Gastrocnemius medialis (tissue), 4 donors: ENCODE results near the gene MPPED1. TPM values are rescaled to one million over a fixed set of nuclear protein-coding genes. Genes with fewer than 3 reads are reported as not detected.

Experiments
- ATAC-seq, 2 donors: fragments of 150-250 bp; one replicate each; pipeline ENCODE4 v1.9.1; 2016
- DNase-seq, 2 donors: peaks; one replicate each; pipeline ENCODE4 v3.0.0-alpha.2; 2019
- H3K27ac ChIP-seq, 4 donors: fragments of 200-600 bp; sonication (generic); 1 replicate in 1 of 4; 2 replicates in 3 of 4; pipeline ENCODE4 v1.5.1; 2016 to 2018; ENCODE audit warnings: mild to moderate bottlenecking in 2 of 4, moderate library complexity in 1 of 4
- H3K27me3 ChIP-seq, 3 donors: fragments of 200-600 bp; sonication (generic) in 2 of 3; 1 replicate in 1 of 3; 2 replicates in 2 of 3; pipeline versions ENCODE4 v1.5.1 to v1.6.0; 2016 to 2019; ENCODE audit warnings: mild to moderate bottlenecking in 1 of 3, moderate library complexity in 1 of 3
- H3K36me3 ChIP-seq, 2 donors: fragments of 200-600 bp; sonication (generic) in 1 of 2; one replicate each; pipeline ENCODE4 v1.5.1; 2017 to 2018
- H3K4me1 ChIP-seq, 2 donors: fragments of 200-600 bp; sonication (generic) in 1 of 2; one replicate each; pipeline ENCODE4 v1.5.1; 2016 to 2017; ENCODE audit warnings: mild to moderate bottlenecking in 2 of 2
- H3K4me3 ChIP-seq, 4 donors: fragments of 200-600 bp; sonication (generic) in 3 of 4; 1 replicate in 1 of 4; 2 replicates in 3 of 4; pipeline ENCODE4 v1.5.1; 2016 to 2019; ENCODE audit warnings: mild to moderate bottlenecking in 2 of 4
- H3K9me3 ChIP-seq, 3 donors: fragments of 200-600 bp; sonication (generic) in 2 of 3; 1 replicate in 1 of 3; 2 replicates in 2 of 3; pipeline ENCODE4 v1.5.1; 2016 to 2019
- POLR2A ChIP-seq, 2 donors: fragments of 450-650 bp; IDR thresholded peaks; one replicate each; pipeline ENCODE4 v1.6.1; 2017; ENCODE audit warnings: antibody characterized with exemption in 2 of 2, mild to moderate bottlenecking in 2 of 2, moderate library complexity in 2 of 2
- in situ Hi-C, 4 donors: fragments of 200-750 bp; cut with MboI; loops; one replicate each; pipeline versions ENCODE4 v1.15.0 to v1.8.0; 2017; ENCODE audit warnings: low sequenced_read_pairs in 4 of 4
- intact Hi-C: fragments of 100-400 bp; cut with DNase I; formaldehyde crosslinking; loops from one replicate; pipeline ENCODE4 v1.15.1; 2023; ENCODE audit warnings: low total_unique reads
- total RNA-seq, 4 donors: library from RNA; depleted of rRNA; stranded (reverse); fragments of >200 nt; gene quantifications; one replicate each; pipeline versions ENCODE4 v1.1.0 to v1.2.3, GENCODE V29; 2016
- TF ChIP-seq, protein P1 (sequence below), 5 experiments: fragments of 450-650 bp in 3 of 5; fragments of 200-600 bp in 2 of 5; sonication (generic) in 2 of 5; IDR thresholded peaks in 4 of 5; conservative IDR thresholded peaks in 1 of 5; 1 replicate in 4 of 5; 2 replicates in 1 of 5; pipeline ENCODE4 v1.5.1; 2016 to 2019; ENCODE audit warnings: antibody characterized with exemption in 5 of 5, mild to moderate bottlenecking in 3 of 5, moderate library complexity in 3 of 5

MPPED1 gene
- total RNA-seq, 4 donors from 2014 or later = not detected

DNA sequence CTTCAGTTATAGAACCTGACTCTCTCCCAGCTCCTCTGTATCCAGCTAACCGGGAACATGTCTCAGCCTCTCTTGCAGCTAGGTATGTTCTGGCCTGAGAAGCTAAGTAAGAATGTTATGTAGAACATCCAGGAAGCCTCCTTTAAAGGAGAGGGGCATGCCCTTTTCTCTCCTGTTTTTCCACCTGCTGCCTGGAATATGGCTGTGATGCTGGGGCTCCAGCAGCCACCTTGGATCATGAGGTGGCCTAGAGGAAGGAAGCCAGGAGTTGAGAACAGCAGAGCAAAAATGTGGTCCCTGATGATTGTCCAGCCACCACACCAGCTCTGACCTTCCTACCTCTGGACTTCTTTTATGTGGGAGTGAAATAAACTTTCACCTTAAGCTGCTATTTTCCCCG, 117.6 kb downstream of the MPPED1 start:
- peaks cover 0 to 3% (median 2%) of the 10 kb centered on the region in 3 donors for H3K27me3 ChIP-seq
- intact Hi-C loops = no loop called here
- no peaks in the 10 kb centered on the region for H3K36me3 ChIP-seq
- no peak overlapping the region for H3K4me3 ChIP-seq
- no peaks in the 10 kb centered on the region for H3K4me1 ChIP-seq
- TF ChIP-seq POLR2A (IDR thresholded peaks at IDR 0.05) = no peak
- TF ChIP-seq, protein P1, sequence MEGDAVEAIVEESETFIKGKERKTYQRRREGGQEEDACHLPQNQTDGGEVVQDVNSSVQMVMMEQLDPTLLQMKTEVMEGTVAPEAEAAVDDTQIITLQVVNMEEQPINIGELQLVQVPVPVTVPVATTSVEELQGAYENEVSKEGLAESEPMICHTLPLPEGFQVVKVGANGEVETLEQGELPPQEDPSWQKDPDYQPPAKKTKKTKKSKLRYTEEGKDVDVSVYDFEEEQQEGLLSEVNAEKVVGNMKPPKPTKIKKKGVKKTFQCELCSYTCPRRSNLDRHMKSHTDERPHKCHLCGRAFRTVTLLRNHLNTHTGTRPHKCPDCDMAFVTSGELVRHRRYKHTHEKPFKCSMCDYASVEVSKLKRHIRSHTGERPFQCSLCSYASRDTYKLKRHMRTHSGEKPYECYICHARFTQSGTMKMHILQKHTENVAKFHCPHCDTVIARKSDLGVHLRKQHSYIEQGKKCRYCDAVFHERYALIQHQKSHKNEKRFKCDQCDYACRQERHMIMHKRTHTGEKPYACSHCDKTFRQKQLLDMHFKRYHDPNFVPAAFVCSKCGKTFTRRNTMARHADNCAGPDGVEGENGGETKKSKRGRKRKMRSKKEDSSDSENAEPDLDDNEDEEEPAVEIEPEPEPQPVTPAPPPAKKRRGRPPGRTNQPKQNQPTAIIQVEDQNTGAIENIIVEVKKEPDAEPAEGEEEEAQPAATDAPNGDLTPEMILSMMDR (IDR thresholded peaks at IDR 0.05 in 4 of 5, conservative IDR thresholded peaks at IDR 0.05 in 1 of 5) = no peak
- no peak overlapping the region for H3K27ac ChIP-seq
- no peak for DNase-seq
- H3K9me3 ChIP-seq = no peaks in the 10 kb centered on the region
- ATAC-seq = no peak
- in situ Hi-C loops = no loop called here

DNA sequence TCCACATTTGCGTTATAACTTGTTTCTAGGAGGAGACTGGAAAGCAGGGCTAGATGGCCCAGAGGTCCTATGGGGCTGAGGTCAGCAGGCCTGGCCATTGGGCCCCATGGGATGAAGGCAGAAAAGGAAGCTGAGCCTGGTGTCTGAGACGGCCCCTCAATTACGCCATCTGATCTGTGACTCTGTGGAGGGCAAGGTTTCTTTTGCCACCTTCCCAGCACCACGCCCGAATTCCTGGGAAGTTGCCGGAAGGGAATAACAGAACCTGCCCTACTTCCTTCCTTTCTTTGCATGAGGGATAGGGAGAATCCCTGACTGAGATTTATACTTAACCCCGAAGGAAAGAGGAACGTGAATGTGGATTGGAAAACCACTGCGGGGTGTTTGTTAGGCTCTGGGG, 118.1 kb downstream of the MPPED1 start:
- ATAC-seq = no peak
- H3K9me3 ChIP-seq = no peaks in the 10 kb centered on the region
- intact Hi-C loops (no loop called here), in situ Hi-C loops (no loop called here)
- H3K4me1 ChIP-seq = no peaks in the 10 kb centered on the region
- no peak for DNase-seq
- no peaks in the 10 kb centered on the region for H3K36me3 ChIP-seq
- H3K4me3 ChIP-seq = no peak overlapping the region
- H3K27ac ChIP-seq = no peak overlapping the region
- peaks cover 0 to 3% (median 2%) of the 10 kb centered on the region in 3 donors for H3K27me3 ChIP-seq
- TF ChIP-seq, protein P1 (IDR thresholded peaks at IDR 0.05 in 4 of 5, conservative IDR thresholded peaks at IDR 0.05 in 1 of 5) = no peak
- TF ChIP-seq POLR2A (IDR thresholded peaks at IDR 0.05) = no peak

DNA sequence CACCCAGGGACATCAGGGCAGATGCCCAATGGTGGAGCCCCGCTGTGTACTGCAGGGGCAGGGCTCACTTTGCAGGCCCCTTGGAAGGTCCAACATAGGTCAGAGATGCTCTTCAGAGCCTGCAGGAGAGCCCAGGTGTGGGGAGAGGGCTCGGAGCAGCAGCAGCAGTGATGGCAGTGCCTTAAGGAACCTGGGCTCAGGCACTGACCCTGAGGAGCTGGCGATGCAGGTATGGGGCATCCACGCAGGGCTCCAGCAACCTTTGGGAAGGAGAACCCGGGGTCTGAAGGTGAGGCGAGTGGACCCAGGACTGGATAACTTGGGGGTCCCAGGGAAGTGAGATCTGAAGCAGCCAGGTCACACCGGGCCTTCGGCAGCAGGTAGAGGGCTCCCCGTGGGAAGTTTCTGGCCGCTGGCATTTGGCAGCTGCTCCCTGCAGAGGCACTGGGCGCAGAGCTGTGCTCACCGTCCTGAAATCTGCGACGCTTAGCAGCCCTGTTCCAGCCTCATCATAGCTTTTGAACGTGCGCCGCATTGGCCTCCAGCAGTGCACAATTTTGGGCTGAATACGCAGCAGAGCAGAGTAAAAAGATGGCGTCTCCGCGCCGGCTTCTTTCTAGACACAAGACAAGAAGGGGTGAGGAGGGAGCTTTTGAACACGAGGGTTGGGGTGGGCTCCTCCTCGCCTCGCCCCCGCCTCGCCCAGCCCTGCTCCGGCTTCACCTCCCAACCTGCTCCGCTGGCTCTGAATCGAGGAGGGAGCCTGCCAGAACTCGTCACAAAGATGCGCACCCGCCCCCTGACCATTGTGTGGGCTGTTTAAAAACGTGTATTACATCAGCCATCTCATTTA, 118.8 kb downstream of the MPPED1 start:
- intact Hi-C loops (no loop called here), in situ Hi-C loops (no loop called here)
- Histone ChIP-seq H3K4me3 (no peak overlapping the region), H3K9me3 (no peaks in the 10 kb centered on the region), H3K27me3 (peaks cover 0 to 3% (median 2%) of the 10 kb centered on the region in 3 donors), H3K36me3 (no peaks in the 10 kb centered on the region), H3K4me1 (no peaks in the 10 kb centered on the region), H3K27ac (no peak overlapping the region)
- DNase-seq (no peak), ATAC-seq (no peak)
- TF ChIP-seq, protein P1 (IDR thresholded peaks at IDR 0.05 in 4 of 5, conservative IDR thresholded peaks at IDR 0.05 in 1 of 5) = no peak
- TF ChIP-seq POLR2A (IDR thresholded peaks at IDR 0.05) = no peak

DNA sequence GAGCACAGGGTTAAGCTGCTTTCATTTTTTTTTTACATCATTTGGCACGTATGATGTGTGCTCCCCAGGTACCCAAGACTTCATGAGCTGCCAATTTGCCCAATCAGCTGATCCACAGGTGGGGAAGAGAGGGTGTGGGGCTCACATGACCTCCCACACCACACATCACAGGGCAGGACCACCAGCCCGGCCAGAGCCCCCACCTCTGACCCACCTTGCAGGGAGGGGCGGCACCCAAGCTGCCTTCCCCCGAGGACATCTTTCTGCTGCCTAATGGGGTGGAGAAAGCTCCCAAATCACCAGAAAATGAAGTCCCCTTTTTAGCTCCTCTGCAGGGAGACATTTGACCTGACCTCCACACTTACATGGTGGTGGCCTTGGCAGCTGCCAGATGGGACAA, 119.8 kb downstream of the MPPED1 start:
- TF ChIP-seq, protein P1 (IDR thresholded peaks at IDR 0.05 in 4 of 5, conservative IDR thresholded peaks at IDR 0.05 in 1 of 5) = no peak
- no peak for TF ChIP-seq POLR2A (IDR thresholded peaks at IDR 0.05)
- Histone ChIP-seq H3K27ac (no peak overlapping the region), H3K9me3 (no peaks in the 10 kb centered on the region), H3K27me3 (peaks cover 0 to 3% (median 2%) of the 10 kb centered on the region in 3 donors), H3K4me3 (no peak overlapping the region), H3K36me3 (no peaks in the 10 kb centered on the region), H3K4me1 (no peaks in the 10 kb centered on the region)
- in situ Hi-C loops (no loop called here), intact Hi-C loops (no loop called here)
- DNase-seq = no peak
- ATAC-seq = no peak
